ENCODE results near the gene AOX1. TPM values are rescaled to one million over a fixed set of nuclear protein-coding genes. Genes with fewer than 3 reads are reported as not detected.
"Not testable (repeated sequence)": the region's sequence is repeated elsewhere in the genome, so short reads cannot be mapped to it uniquely, and the experiment has no call there.

Gene AOX1
- polyA plus RNA-seq, 1 experiment = 10.2 TPM

DNA sequence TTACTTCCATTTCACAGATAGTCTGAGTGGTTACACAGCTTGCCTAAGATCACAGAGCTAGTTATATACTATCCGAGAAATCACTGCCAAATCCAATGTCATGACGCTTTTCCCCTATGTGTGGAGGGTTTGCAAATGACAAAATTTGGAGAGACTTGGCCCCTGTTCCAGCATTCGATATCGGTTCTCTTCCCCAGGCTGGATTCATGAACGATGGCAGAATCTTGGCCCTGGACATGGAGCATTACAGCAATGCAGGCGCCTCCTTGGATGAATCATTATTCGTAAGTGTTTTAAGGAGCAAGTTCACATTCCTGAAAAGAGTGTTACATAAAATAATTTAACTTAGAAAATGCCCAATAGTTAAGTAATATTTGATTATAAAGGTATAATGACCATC is 55.1 kb downstream of the AOX1 start:
- ChIA-PET CTCF (no interaction called here), POLR2A (no interaction called here)
- no peak for DNase-seq (ENCODE audit: low read depth)

DNA sequence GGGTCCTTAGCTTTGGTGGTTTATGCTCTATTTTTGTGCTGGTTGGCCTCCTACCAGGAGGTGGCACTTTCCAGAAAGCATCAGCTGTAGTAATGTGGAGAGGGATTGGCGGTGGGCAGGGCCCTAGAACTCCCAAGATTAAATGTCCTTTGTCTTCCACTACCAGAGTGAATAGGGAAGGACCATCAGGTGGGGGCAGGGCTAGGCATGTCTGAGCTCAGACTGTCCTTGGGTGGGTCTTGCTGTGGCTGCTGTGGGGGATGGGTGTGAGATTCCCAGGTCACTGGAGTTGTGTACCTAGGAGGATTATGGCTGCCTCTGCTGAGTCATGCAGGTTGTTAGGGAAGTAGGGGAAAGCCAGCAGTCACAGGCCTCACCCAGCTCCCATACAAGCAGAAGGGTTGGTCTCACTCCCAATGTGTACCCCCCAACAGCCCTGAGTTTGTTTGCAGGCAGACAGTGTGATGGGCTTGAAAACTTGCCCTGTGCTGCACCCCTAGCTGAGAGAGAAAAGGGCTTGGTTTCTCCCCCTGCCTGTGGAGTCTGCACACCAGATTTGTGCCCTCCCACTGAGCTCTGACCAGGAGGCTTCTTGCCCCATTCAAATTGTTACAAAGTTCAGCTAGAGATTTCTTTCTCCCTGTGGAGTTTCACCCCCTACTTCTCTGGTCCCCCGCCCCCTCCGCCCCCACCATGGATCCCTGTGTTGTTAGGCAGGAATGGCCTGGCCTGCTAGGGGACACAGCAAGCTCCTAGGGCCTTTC is 62.9 kb downstream of the AOX1 start:
- H3K27me3 ChIP-seq (ENCODE audit: control insufficient read depth, insufficient read depth, low read length); DNase-seq (ENCODE audit: low read depth); POLR2A ChIA-PET; H3K4me3 ChIP-seq (ENCODE audit: low read depth, low read length); H3K36me3 ChIP-seq (ENCODE audit: control insufficient read depth, insufficient read depth, low read length): not testable (repeated sequence)
- CTCF ChIA-PET = interaction anchor here (0.6 to 2.1 kb wide), 6 partner anchors 8 to 70 kb away, joined by 3 to 5 read pairs (median 4); no protein-coding TSS in a partner anchor

More for the DNA sequence above, 55.1 kb downstream of the AOX1 start:
- H3K27me3 ChIP-seq (ENCODE audit: control insufficient read depth, insufficient read depth, low read length) = no peaks in the 10 kb centered on the region
- no peak overlapping the region for H3K4me3 ChIP-seq (ENCODE audit: low read depth, low read length)
- peaks cover 1% of the 10 kb centered on the region; the same call in 1 of the 2 replicates for H3K36me3 ChIP-seq (ENCODE audit: control insufficient read depth, insufficient read depth, low read length)
- TF ChIP-seq, protein P1, sequence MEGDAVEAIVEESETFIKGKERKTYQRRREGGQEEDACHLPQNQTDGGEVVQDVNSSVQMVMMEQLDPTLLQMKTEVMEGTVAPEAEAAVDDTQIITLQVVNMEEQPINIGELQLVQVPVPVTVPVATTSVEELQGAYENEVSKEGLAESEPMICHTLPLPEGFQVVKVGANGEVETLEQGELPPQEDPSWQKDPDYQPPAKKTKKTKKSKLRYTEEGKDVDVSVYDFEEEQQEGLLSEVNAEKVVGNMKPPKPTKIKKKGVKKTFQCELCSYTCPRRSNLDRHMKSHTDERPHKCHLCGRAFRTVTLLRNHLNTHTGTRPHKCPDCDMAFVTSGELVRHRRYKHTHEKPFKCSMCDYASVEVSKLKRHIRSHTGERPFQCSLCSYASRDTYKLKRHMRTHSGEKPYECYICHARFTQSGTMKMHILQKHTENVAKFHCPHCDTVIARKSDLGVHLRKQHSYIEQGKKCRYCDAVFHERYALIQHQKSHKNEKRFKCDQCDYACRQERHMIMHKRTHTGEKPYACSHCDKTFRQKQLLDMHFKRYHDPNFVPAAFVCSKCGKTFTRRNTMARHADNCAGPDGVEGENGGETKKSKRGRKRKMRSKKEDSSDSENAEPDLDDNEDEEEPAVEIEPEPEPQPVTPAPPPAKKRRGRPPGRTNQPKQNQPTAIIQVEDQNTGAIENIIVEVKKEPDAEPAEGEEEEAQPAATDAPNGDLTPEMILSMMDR (IDR thresholded peaks at IDR 0.05; ENCODE audit: insufficient read depth, low read depth, low read length) = no peak

DNA sequence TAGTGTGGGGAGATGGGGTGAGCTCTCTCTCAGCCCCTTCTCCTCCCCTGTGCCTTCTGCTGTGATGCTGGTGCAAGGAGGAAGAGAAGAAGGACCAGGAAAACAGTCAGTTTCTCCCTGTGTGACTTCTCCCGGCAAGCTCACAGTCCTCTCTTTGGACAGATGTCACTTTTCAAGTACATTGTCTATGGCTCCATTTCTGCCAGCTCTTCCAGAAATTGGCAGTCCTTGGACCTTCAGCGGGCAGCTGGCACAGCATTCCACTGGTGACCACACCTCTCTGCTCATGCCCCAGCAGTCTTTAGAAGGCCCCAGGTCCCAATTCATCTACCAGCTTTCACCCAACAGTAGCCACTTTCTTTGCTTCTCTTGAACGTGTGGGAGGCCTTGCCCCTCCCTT is 63.9 kb downstream of the AOX1 start:
- ChIA-PET CTCF (interaction anchor here (1.2 to 2.1 kb wide), 4 partner anchors 7 to 33 kb away, joined by 4 to 5 read pairs (median 4); no protein-coding TSS in a partner anchor), POLR2A (no interaction called here)
- no peak overlapping the region for H3K4me3 ChIP-seq (ENCODE audit: low read depth, low read length)
- no peaks in the 10 kb centered on the region for H3K27me3 ChIP-seq (ENCODE audit: control insufficient read depth, insufficient read depth, low read length)
- H3K36me3 ChIP-seq (ENCODE audit: control insufficient read depth, insufficient read depth, low read length) = no peaks in the 10 kb centered on the region
- no peak for DNase-seq (ENCODE audit: low read depth)
- TF ChIP-seq, protein P1 (IDR thresholded peaks at IDR 0.05; ENCODE audit: insufficient read depth, low read depth, low read length) = no peak

DNA sequence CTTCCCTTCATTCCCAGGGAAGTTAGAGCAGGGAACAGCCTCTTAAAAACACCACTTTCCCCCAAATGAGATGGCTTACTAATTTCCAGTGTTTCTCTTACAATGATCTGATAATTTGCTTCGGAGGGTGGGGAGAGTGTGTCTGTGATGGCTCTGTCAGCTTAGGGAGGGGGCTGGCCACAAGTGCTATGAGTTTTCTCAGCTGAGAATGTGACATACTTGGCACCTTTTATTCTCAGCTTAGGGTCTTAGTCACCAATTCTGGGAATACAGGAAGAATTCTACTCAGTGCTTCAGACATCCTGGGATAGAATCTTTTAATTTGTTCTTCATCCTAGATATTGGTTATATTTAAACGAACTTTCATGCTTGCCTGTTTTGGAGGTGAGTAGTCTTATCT is 64.4 kb downstream of the AOX1 start:
- TF ChIP-seq, protein P1 (IDR thresholded peaks at IDR 0.05; ENCODE audit: insufficient read depth, low read depth, low read length) = no peak
- ChIA-PET POLR2A (no interaction called here), CTCF (interaction anchor here (1.4 kb wide), 1 partner anchor 33 kb away, joined by 4 read pairs; no protein-coding TSS in a partner anchor)
- H3K27me3 ChIP-seq (ENCODE audit: control insufficient read depth, insufficient read depth, low read length) = no peaks in the 10 kb centered on the region
- no peak overlapping the region for H3K4me3 ChIP-seq (ENCODE audit: low read depth, low read length)
- no peaks in the 10 kb centered on the region for H3K36me3 ChIP-seq (ENCODE audit: control insufficient read depth, insufficient read depth, low read length)
- no peak for DNase-seq (ENCODE audit: low read depth)

DNA sequence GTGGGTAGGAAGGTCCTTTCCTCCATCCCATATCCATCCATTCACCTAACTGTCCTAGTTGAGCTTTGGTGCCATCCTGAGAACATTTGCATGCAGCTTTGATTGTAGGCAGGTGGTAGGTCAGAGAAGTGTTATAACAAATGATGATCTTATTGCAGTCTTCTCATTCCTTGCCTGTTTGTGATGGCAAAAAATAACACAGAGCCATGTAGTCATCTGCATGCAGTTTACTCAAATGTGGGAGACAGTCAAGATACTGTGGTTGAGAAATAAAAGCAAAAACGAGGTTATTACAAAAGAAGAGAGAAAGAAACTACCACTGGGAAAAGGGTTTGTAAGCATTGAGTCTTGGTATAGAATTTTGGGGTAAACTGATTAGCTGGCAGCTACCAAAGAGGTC is 66.3 kb downstream of the AOX1 start:
- ChIA-PET POLR2A (no interaction called here), CTCF (interaction anchor here (1.0 kb wide), 1 partner anchor 14 kb away, joined by 3 read pairs; no protein-coding TSS in a partner anchor)
- Histone ChIP-seq H3K27me3 (ENCODE audit: control insufficient read depth, insufficient read depth, low read length) (no peaks in the 10 kb centered on the region), H3K4me3 (ENCODE audit: low read depth, low read length) (no peak overlapping the region), H3K36me3 (ENCODE audit: control insufficient read depth, insufficient read depth, low read length) (no peaks in the 10 kb centered on the region)
- DNase-seq (ENCODE audit: low read depth) = no peak
- TF ChIP-seq, protein P1 (IDR thresholded peaks at IDR 0.05; ENCODE audit: insufficient read depth, low read depth, low read length) = no peak
